EH (cell line): ENCODE measurements around the gene RDH11.
"Not testable (repeated sequence)": the region's sequence is repeated elsewhere in the genome, so short reads cannot be mapped to it uniquely, and the experiment has no call there.

Experiments
- DNase-seq: peaks from one replicate; pipeline ENCODE4 v3.0.0-alpha.2; 2015; ENCODE audit warnings: low read depth

The RDH11 gene, protein sequence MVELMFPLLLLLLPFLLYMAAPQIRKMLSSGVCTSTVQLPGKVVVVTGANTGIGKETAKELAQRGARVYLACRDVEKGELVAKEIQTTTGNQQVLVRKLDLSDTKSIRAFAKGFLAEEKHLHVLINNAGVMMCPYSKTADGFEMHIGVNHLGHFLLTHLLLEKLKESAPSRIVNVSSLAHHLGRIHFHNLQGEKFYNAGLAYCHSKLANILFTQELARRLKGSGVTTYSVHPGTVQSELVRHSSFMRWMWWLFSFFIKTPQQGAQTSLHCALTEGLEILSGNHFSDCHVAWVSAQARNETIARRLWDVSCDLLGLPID

DNA sequence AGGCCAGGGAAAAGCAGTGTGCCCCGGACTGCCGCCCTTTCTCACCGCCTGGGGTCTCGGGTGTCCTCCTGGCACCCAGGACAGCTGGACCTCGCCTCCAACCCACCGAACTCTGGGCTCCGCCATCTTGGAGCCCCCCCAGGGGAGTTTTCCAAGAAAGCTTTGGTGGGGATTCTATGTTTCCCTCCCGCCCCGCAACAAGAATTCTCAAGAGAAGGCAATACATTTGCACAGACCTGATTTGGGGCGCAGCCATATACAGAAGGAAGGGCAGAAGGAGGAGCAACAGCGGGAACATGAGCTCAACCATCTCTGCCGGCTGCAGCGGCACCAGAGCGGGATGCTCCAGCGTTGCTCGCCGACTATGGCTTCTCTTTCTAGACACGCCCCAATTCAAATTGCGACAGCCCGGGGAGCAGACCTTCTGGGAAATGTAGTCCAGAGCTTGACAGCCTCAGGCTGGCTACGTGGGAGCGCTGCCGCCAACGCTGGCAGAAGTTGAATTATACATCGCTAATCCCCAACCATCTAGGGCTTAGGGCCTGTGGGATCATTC, at the start of gene RDH11:
Gene RDH11, minus strand, starts transcription at position 371 of the 556 bp plus-strand sequence. Its CDS starts 61 bp downstream, at position 310.
- peak; percentile 94 for DNase-seq

GRCh38 chr14:67744046-67744445, 48.5 kb upstream of the RDH11 start:
- no peak for DNase-seq

- peak; percentile 90 for DNase-seq
These were observed 43.4 kb upstream of the RDH11 start for GRCh38 chr14:67738740-67739504.

DNA sequence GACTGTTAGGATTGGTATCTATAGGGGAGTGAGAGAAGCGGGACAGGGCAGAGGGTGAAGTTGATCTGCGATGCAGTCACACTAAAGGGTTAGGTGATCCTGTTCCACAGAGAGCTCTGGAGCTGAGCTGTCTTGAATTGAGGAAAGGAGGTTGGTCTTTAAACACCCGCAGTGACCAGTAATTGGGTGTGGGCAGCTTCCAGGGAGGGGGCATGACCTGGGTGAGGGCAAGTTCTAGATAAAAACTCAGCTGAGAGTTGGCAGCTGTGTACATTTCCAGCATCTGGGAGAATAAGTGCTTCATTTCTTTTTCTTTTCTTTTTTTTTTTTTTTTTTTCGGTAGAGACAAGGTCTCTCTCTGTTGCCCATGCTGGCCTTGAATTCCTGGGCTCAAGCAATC, 41.2 kb upstream of the RDH11 start:
- DNase-seq: no peak

DNA sequence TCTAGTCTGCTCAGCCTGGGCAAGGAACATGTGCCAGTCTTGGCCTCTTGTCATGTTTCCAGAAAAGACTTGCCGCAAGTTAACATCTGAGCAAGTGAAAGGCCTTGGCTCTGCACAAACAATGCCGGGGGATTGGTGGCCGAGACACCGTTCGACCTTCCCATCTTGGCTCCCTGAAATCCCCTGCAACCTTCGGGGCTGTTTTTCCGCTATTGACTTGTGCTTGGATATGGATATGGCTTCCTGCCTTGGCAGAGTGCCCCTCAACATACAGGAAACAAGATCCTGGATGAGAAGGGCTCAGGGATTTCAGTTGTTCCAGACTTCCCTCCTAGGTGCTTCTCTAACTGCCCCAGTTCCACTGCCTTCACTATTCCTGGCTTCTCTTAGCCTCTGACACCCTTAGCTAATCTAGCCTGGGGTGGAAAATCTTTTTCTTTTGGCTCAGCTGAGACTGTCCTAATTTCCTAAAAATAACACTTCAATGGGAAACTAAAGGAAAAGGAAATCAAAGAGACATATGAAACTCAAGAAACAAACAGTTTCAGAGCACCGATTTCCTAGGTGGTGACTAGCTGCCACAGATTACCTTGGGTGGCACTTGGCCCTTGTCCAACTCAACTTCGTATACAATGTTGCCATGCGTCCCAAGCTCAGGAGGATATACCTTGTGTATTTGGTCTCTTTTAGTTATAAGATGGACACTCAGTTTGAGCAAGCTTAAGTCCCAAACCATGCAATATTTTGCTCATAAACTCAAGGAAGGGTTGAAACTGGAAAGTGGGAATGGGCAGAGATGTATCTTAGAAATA, 40.0 kb upstream of the RDH11 start:
- no peak for DNase-seq

GRCh38 chr14:67734675-67735074, 39.1 kb upstream of the RDH11 start:
- DNase-seq: peak; percentile 9

DNA sequence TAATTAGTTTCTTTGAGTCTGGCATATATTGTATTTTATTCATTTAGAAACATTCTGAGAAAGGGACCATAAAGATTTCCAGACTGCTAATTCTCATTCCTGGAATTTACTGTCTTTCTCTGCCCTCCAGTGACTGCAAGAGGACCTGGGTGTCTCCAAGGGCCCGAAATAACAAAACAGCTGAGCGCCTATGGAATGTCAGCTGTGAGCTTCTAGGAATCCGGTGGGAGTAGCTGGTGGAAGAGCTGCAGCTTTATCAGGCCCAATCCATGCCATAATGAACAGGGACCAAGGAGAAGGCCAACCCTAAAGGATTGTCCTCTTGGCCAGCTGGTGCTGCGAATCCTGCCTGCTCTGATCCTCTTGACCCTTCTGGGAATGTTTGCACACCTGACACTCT, 38.1 kb upstream of the RDH11 start:
- DNase-seq: no peak

DNA sequence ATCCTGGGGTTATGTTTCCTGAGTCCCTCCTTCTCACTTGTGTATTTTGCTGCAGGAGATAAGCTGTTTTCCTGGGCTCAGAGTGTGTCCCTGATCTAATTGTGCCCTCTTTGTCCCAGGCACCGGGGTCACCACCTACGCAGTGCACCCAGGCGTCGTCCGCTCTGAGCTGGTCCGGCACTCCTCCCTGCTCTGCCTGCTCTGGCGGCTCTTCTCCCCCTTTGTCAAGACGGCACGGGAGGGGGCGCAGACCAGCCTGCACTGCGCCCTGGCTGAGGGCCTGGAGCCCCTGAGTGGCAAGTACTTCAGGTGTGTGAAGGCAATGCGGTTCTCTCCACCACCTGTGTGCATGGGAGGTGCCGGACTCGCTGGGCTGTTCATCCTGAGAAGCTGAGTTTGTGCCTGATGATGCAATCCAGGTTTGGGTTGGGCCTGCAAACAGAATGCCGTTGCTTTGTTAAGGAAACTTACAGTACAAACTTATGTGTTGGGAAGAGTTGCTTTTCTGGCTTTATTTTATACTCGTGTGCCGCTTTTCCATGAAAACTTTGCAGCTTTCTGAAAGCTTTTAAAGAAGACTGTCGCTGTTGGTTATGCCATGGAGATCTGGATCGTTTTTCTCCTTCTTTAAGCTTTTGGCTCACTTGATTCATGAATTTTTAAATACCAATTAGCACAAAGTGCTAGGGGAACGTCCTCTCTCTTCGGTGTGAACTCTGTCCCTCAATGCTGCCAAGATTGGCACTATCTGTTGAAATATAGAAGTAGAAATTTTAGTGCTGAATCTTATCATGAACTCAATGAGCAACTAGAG, 33.7 kb upstream of the RDH11 start:
- no peak for DNase-seq

- DNase-seq: no peak
These were observed 32.7 kb upstream of the RDH11 start for GRCh38 chr14:67728258-67728657.

DNA sequence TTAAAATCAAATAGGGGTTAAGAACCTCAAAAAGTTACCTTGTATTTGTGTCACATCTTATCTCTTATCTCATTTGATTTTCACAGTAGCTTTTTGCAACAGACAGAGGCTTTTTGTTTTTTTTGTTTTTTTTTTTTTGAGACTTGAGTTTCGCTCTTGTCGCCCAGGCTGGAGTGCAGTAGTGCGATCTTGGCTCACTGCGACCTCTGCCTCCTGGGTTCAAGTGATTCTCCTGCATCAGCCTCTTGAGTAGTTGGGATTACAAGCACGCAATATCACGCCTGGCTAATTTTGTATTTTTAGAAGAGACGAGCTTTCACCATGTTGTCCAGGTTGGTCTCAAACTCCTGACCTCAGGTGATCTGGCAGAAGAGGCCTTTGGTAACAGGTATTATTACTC, 31.8 kb upstream of the RDH11 start:
- no peak for DNase-seq

- no peak for DNase-seq
These were observed 29.6 kb upstream of the RDH11 start for GRCh38 chr14:67725171-67725570.

GRCh38 chr14:67722293-67722692, 26.7 kb upstream of the RDH11 start:
- peak; percentile 43 for DNase-seq

DNA sequence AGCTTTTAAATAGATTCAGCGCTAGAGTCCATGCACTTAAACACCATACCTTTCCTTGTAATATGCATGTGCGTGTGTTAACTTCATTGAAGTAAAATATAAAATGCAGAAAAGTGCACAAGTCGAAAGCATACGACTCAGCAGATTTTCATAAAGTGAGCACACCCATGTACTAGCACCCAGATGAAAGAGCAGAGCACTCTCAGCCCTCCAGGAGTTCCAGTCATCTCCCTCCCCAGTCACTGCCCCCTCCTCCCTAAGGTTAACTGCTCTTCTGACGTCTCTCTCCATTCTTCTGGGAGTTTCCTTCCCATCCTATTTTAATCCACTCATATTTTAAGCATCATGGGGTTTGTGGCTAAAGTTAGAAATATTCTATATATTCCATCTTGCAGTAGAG, 26.3 kb upstream of the RDH11 start:
- no peak for DNase-seq

DNA sequence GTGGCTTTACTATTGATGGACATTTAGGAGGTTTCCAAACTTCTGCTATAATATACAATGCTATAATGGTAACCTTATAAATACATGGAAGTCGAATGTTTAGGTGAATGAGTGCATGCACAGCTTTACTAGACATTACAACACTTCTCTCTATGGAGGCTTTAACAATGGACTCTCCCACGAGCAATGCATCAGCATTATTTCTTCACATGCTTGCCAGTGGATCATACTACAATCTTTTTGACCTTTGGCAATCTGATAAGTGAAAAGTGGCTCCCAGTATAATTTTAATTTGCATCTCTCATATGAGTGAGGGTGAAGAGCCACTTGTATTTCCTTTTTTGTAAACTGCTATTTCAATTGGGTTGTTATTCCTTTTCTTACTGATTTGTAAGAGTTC, 24.3 kb upstream of the RDH11 start:
- DNase-seq: no peak

- DNase-seq: not testable (repeated sequence)
These were observed 23.8 kb upstream of the RDH11 start for GRCh38 chr14:67719385-67719784.

DNA sequence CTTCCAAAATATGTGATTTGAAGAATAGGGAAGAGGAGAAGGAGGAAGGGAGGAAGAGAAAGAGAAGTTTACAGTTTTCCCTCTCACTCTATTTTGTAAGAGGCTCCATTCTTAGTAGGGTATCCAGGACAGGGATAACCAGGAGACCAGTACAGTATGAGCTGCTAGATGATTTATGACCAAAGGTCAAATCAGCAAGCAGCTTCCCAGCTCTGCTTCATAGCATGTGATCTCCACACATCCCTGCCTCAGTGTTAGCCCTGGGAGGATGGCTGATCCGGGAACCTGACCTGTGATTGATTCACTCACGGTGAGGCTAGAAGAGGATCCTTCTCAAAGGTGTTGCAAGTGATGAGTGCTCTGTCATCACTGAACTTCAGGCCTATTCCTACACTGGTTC, 22.7 kb upstream of the RDH11 start:
- no peak for DNase-seq

DNA sequence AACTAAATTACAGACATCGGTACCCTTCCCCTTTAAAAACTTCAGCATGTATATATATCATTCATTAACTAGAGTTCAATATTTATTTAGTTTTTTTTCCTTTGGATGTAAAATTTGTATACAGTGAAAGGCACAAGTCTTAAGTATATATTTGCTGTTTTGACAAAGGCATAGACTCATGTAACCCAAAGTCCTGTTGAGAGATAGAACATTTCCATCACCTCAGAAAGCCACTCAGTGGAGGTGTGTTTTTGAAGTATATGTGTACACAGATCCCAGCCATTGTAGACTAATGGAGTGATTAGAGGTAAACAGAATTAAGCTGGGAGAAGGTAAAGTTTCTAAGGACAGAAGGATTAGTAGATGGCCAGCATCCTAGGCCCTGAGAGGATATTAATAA, 21.5 kb upstream of the RDH11 start:
- no peak for DNase-seq

DNA sequence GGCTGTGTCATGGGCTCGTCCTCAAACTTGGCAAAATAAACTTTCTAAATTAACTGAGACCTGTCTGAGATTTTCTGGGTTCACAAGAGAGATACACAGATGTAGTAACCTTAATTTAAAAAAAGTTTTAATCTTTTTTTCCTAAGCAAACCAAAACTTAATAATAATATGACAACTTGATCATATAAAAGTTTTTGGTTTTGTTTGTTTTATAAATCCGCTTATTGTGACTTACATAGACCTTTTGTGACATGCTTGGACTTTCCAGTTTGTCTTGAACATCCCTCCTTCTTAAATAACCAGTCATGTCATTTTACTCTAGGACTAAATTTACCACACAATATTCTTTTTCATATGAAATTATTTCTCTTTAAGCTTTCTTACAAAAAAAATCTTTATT, 14.6 kb upstream of the RDH11 start:
- no peak for DNase-seq

GRCh38 chr14:67709796-67710195, 14.2 kb upstream of the RDH11 start:
- DNase-seq: not testable (repeated sequence)

DNA sequence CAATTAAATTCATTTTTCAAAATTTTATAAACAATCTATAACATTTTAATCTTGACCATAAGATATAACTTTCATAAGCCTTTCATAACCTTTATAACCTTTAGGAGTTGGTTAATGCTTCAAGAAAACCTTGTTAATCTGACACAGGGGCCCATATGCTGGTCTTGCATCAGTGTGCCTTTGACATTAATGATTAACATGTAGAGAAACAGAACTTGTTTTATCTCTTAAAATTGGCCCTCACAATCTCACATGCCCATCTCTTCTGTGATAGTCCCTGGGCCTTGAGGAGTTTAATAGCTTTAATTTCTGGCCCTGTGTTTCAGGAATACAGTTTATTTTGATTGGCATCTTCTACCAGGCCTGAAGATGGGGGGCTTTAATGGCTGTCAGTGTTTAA, 13.8 kb upstream of the RDH11 start:
- not testable (repeated sequence) for DNase-seq

DNA sequence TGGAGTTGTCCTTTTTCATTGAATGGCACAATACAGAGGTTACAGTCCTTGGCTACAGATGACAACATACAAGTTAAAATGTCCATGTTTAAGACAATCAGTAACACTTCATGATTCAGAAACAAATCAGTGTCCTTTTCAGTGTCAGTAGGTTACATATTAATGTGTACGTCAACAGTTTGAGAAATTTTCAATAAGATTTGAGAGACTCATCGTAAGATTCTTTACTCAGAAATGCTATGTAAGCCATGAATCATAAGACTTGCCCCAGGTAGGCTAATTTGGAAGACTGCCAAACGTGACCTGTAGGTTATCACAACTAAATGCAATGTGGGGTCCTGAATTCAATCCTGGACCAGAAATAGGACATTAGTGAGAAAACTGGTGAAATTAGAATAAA, 9.6 kb upstream of the RDH11 start:
- no peak for DNase-seq
